ENCODE data around the gene ADAP1.

Gene ADAP1

GRCh38 chr7:988426-988911 lies 34.0 kb upstream of the ADAP1 start:
- no peak for DNase-seq (ENCODE audit: low read depth in 2 of 2)

GRCh38 chr7:987909-988308 lies 33.4 kb upstream of the ADAP1 start:
- no peak for DNase-seq (ENCODE audit: low read depth in 2 of 2)

GRCh38 chr7:986766-987751 lies 32.6 kb upstream of the ADAP1 start:
- DNase-seq (ENCODE audit: low read depth in 2 of 2) = no peak

GRCh38 chr7:985915-986741 lies 31.6 kb upstream of the ADAP1 start:
- DNase-seq (ENCODE audit: low read depth in 2 of 2) = no peak

GRCh38 chr7:985127-985416 lies 30.6 kb upstream of the ADAP1 start:
- DNase-seq (ENCODE audit: low read depth in 2 of 2) = no peak

GRCh38 chr7:984361-985126 lies 30.1 kb upstream of the ADAP1 start:
- DNase-seq (ENCODE audit: low read depth in 2 of 2) = no peak

- no peak for DNase-seq (ENCODE audit: low read depth in 2 of 2)
Observed at GRCh38 chr7:983616-984071, 29.2 kb upstream of the ADAP1 start.

- DNase-seq (ENCODE audit: low read depth in 2 of 2) = no peak
Observed at GRCh38 chr7:983004-983615, 28.6 kb upstream of the ADAP1 start, which contains the start of gene CYP2W1. Gene CYP2W1 (plus strand): TSS chr7:983181. CDS start chr7:983212, 31 bp downstream.

GRCh38 chr7:982511-983003 lies 28.1 kb upstream of the ADAP1 start:
- no peak for DNase-seq (ENCODE audit: low read depth in 2 of 2)

- no peak for DNase-seq (ENCODE audit: low read depth in 2 of 2)
Observed at GRCh38 chr7:981793-982510, 27.5 kb upstream of the ADAP1 start.

GRCh38 chr7:979886-980571 lies 25.5 kb upstream of the ADAP1 start:
- no peak for DNase-seq (ENCODE audit: low read depth in 2 of 2)

GRCh38 chr7:979151-979550 lies 24.7 kb upstream of the ADAP1 start:
- no peak for DNase-seq (ENCODE audit: low read depth in 2 of 2)

GRCh38 chr7:978416-979091 lies 24.1 kb upstream of the ADAP1 start:
- DNase-seq (ENCODE audit: low read depth in 2 of 2) = no peak

GRCh38 chr7:978049-978346 lies 23.5 kb upstream of the ADAP1 start:
- DNase-seq (ENCODE audit: low read depth in 2 of 2) = no peak

- DNase-seq (ENCODE audit: low read depth in 2 of 2) = no peak
Observed at GRCh38 chr7:977326-978048, 23.0 kb upstream of the ADAP1 start.

GRCh38 chr7:976901-977325 lies 22.4 kb upstream of the ADAP1 start:
- DNase-seq (ENCODE audit: low read depth in 2 of 2) = no peak

GRCh38 chr7:975702-976473 lies 21.4 kb upstream of the ADAP1 start:
- no peak for DNase-seq (ENCODE audit: low read depth in 2 of 2)

Data from stimulated activated CD4-positive, alpha-beta T cell treated with anti-CD3 and anti-CD28 coated beads, Interleukin-4, amount 100 ng/mL, for 48 hours (primary cell).